ENCODE data around the gene SOX6. TPM values are rescaled to one million over a fixed set of nuclear protein-coding genes. Genes with fewer than 3 reads are reported as not detected.
A peak's percentile ranks its signal among the peaks of the same experiment; 100 is the strongest.

The SOX6 gene
- total RNA-seq, 1 donor from 2014 or later, result 4.9 TPM

GRCh38 chr11:15933886-15934625 is 422.3 kb downstream of the SOX6 start:
- TF ChIP-seq POLR2A (IDR thresholded peaks at IDR 0.05) (no peak), POLR2AphosphoS5 (IDR thresholded peaks at IDR 0.05; ENCODE audit: insufficient read depth in 1 of 2, low read depth in 1 of 2) (no peak)
- TF ChIP-seq, protein P1, sequence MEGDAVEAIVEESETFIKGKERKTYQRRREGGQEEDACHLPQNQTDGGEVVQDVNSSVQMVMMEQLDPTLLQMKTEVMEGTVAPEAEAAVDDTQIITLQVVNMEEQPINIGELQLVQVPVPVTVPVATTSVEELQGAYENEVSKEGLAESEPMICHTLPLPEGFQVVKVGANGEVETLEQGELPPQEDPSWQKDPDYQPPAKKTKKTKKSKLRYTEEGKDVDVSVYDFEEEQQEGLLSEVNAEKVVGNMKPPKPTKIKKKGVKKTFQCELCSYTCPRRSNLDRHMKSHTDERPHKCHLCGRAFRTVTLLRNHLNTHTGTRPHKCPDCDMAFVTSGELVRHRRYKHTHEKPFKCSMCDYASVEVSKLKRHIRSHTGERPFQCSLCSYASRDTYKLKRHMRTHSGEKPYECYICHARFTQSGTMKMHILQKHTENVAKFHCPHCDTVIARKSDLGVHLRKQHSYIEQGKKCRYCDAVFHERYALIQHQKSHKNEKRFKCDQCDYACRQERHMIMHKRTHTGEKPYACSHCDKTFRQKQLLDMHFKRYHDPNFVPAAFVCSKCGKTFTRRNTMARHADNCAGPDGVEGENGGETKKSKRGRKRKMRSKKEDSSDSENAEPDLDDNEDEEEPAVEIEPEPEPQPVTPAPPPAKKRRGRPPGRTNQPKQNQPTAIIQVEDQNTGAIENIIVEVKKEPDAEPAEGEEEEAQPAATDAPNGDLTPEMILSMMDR (IDR thresholded peaks at IDR 0.05), result no peak
- H3K4me3 ChIP-seq, result no peak overlapping the region
- no peaks in the 10 kb centered on the region for H3K36me3 ChIP-seq
- no peak overlapping the region for H3K27ac ChIP-seq
- H3K27me3 ChIP-seq, result no peaks in the 10 kb centered on the region
- intact Hi-C loops (cut with DNase I), result no loop called here
- no peaks in the 10 kb centered on the region for H3K9me3 ChIP-seq
- H3K4me1 ChIP-seq, result no peaks in the 10 kb centered on the region
- peak; percentile 11 to 64 for DNase-seq (ENCODE audit: extremely low spot score in 2 of 2)

- no peaks in the 10 kb centered on the region for H3K27me3 ChIP-seq
- TF ChIP-seq, protein P1 (IDR thresholded peaks at IDR 0.05), result no peak
- TF ChIP-seq POLR2AphosphoS5 (IDR thresholded peaks at IDR 0.05; ENCODE audit: insufficient read depth in 1 of 2, low read depth in 1 of 2), result no peak
- no peaks in the 10 kb centered on the region for H3K36me3 ChIP-seq
- no peaks in the 10 kb centered on the region for H3K9me3 ChIP-seq
- H3K4me3 ChIP-seq, result no peak overlapping the region
- H3K4me1 ChIP-seq, result no peaks in the 10 kb centered on the region
- intact Hi-C loops (cut with DNase I), result no loop called here
- H3K27ac ChIP-seq, result no peak overlapping the region
- DNase-seq (ENCODE audit: extremely low spot score in 2 of 2), result no peak
Measured at GRCh38 chr11:15932417-15932816, 423.9 kb downstream of the SOX6 start.

DNA sequence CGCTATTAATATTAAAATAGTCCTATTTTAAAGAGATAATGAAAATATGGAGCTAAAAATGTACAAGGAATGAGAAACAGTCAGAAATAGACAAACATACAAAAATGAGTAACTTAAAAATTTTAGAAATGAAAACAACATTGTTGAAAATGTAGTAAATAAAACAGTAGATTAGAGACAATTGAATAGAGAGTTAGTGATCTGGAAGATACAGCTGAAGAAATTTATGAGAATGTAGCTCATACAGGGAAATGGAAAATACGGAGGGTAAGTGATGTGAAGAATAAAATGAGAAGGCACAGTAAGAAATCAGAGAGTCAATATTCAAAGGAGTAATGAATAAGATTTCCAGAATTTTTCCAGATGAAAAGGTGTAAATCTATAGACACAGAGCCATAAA is 424.8 kb downstream of the SOX6 start:
- Histone ChIP-seq H3K36me3 (no peaks in the 10 kb centered on the region), H3K4me3 (no peak overlapping the region), H3K27me3 (no peaks in the 10 kb centered on the region), H3K27ac (no peak overlapping the region), H3K4me1 (no peaks in the 10 kb centered on the region), H3K9me3 (no peaks in the 10 kb centered on the region)
- TF ChIP-seq, protein P1 (IDR thresholded peaks at IDR 0.05), result no peak
- TF ChIP-seq POLR2A (IDR thresholded peaks at IDR 0.05) (no peak), POLR2AphosphoS5 (IDR thresholded peaks at IDR 0.05; ENCODE audit: insufficient read depth in 1 of 2, low read depth in 1 of 2) (no peak)
- no peak for DNase-seq (ENCODE audit: extremely low spot score in 2 of 2)
- intact Hi-C loops (cut with DNase I), result no loop called here

DNA sequence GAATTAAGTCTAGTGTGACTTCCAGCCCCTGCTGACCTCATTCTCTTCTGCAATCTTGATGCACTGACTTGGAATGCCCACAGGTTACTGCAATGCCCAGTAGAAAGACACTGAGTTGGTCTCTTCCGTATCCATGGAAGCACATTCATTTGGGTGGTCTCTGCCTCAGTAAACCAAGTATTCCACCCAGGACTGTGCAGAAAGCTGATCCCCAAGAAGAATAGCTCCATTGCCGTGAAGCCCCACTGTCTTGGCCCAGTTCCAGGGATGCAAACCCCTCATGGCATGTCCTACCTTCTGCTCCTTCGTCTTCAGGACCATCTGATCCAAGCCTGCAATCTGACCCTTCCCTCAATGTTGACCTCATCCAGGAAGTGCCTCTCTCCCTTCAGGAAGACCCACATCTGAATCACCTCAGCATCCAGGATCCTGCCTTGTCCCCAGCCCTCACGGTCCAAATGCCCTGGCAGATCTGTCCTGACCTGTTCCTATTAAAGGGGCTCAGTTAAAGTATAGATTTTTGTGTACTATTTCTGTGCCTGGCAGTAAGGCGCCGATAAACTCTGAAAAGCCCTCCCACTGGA is 425.8 kb downstream of the SOX6 start:
- no peaks in the 10 kb centered on the region for H3K36me3 ChIP-seq

More for the DNA sequence above, 425.8 kb downstream of the SOX6 start:
- DNase-seq (ENCODE audit: extremely low spot score in 2 of 2), result peak in 1 of 2 donors; percentile 64
- H3K9me3 ChIP-seq, result no peaks in the 10 kb centered on the region
- intact Hi-C loops (cut with DNase I), result no loop called here
- no peak overlapping the region for H3K4me3 ChIP-seq
- H3K4me1 ChIP-seq, result no peaks in the 10 kb centered on the region
- no peak overlapping the region for H3K27ac ChIP-seq
- TF ChIP-seq POLR2A (IDR thresholded peaks at IDR 0.05) (no peak), POLR2AphosphoS5 (IDR thresholded peaks at IDR 0.05; ENCODE audit: insufficient read depth in 1 of 2, low read depth in 1 of 2) (no peak)
- TF ChIP-seq, protein P1 (IDR thresholded peaks at IDR 0.05), result no peak
- H3K27me3 ChIP-seq, result no peaks in the 10 kb centered on the region

Data from vagina (tissue), 2 donors.